Mesenchymal stem cell (in vitro differentiated cells and primary cell): ENCODE results near the gene TMEM132A. TPM values are rescaled to one million over a fixed set of nuclear protein-coding genes. Genes with fewer than 3 reads are reported as not detected.

Source experiments
- DNase-seq: peaks from one replicate; pipeline ENCODE4 v3.0.0-alpha.2; 2013
- H2AFZ ChIP-seq: one replicate; pipeline ENCODE4 v1.6.1; 2013; ENCODE audit warnings: low read depth, mild to moderate bottlenecking, control low read depth, inconsistent platforms, low read length, moderate library complexity
- H2AK5ac ChIP-seq: 2 replicates; pipeline ENCODE4 v1.6.1; 2013; ENCODE audit warnings: low read length, moderate library complexity, mild to moderate bottlenecking, inconsistent platforms; ENCODE audit not compliant: severe bottlenecking
- H2BK120ac ChIP-seq: one replicate; pipeline ENCODE4 v1.6.1; 2013; ENCODE audit warnings: low read depth, mild to moderate bottlenecking, inconsistent platforms, low read length, moderate library complexity
- H2BK12ac ChIP-seq, 2 experiments: one replicate each; pipeline ENCODE4 v1.6.1; 2013; ENCODE audit warnings: inconsistent platforms in 2 of 2, low read length in 2 of 2, mild to moderate bottlenecking in 2 of 2, moderate library complexity in 2 of 2, control low read depth in 1 of 2
- H2BK15ac ChIP-seq: one replicate; pipeline ENCODE4 v1.6.1; 2013; ENCODE audit warnings: mild to moderate bottlenecking, low read depth, inconsistent platforms; ENCODE audit not compliant: poor library complexity, severe bottlenecking
- H2BK5ac ChIP-seq: 2 replicates; pipeline ENCODE4 v1.6.1; 2013; ENCODE audit warnings: low read depth, mild to moderate bottlenecking, low read length, control low read depth, inconsistent platforms; ENCODE audit not compliant: poor library complexity, severe bottlenecking
- H3K14ac ChIP-seq, 2 experiments: one replicate each; pipeline ENCODE4 v1.6.1; 2013; ENCODE audit warnings: inconsistent platforms in 2 of 2, low read length in 2 of 2, control low read depth in 1 of 2, mild to moderate bottlenecking in 1 of 2, moderate library complexity in 1 of 2
- H3K18ac ChIP-seq, 2 experiments: one replicate each; pipeline ENCODE4 v1.6.1; 2013; ENCODE audit warnings: inconsistent platforms in 2 of 2, low read length in 2 of 2, control low read depth in 1 of 2, low read depth in 1 of 2, mild to moderate bottlenecking in 1 of 2
- H3K23ac ChIP-seq, 2 experiments: one replicate each; pipeline ENCODE4 v1.6.1; 2013; ENCODE audit warnings: inconsistent platforms in 2 of 2, low read length in 2 of 2, mild to moderate bottlenecking in 2 of 2, moderate library complexity in 2 of 2, control low read depth in 1 of 2
- H3K27ac ChIP-seq: 2 replicates; pipeline ENCODE4 v1.5.1; 2013; ENCODE audit warnings: mild to moderate bottlenecking, moderate library complexity, low read length, control low read depth, inconsistent platforms; ENCODE audit not compliant: poor library complexity, severe bottlenecking
- H3K27me3 ChIP-seq, 2 experiments: 2 replicates each; pipeline versions ENCODE4 v1.6.1 to v1.7.0; 2013; ENCODE audit warnings: low read length in 2 of 2, mild to moderate bottlenecking in 2 of 2, moderate library complexity in 2 of 2, control low read depth in 1 of 2, inconsistent platforms in 1 of 2; ENCODE audit not compliant: control insufficient read depth in 1 of 2, insufficient read depth in 1 of 2
- H3K36me3 ChIP-seq, 2 experiments: 2 replicates each; pipeline versions ENCODE4 v1.6.1 to v1.7.0; 2013; ENCODE audit warnings: low read length in 2 of 2, control low read depth in 1 of 2, inconsistent platforms in 1 of 2, low read depth in 1 of 2, mild to moderate bottlenecking in 1 of 2; ENCODE audit not compliant: insufficient read depth in 2 of 2, control insufficient read depth in 1 of 2
- H3K4ac ChIP-seq, 2 experiments: one replicate each; pipeline ENCODE4 v1.6.1; 2013; ENCODE audit warnings: inconsistent platforms in 2 of 2, low read length in 2 of 2, mild to moderate bottlenecking in 2 of 2, moderate library complexity in 2 of 2, control low read depth in 1 of 2, low read depth in 1 of 2
- H3K4me1 ChIP-seq: 2 replicates; pipeline ENCODE4 v1.6.1; 2013; ENCODE audit warnings: low read depth, low read length, control low read depth; ENCODE audit not compliant: control insufficient read depth, insufficient read depth
- H3K4me2 ChIP-seq: 2 replicates; pipeline ENCODE4 v1.6.1; 2013; ENCODE audit warnings: low read length, mild to moderate bottlenecking, inconsistent platforms; ENCODE audit not compliant: poor library complexity, severe bottlenecking
- H3K4me3 ChIP-seq, 2 experiments: 2 replicates each; pipeline versions ENCODE4 v1.5.1 to v1.7.0; 2013; ENCODE audit warnings: low read length in 2 of 2, mild to moderate bottlenecking in 2 of 2, control low read depth in 1 of 2, low read depth in 1 of 2; ENCODE audit not compliant: insufficient read depth in 1 of 2
- H3K79me1 ChIP-seq: replicated peaks from 2 replicates; pipeline ENCODE4 v1.6.1; 2013; ENCODE audit warnings: mild to moderate bottlenecking, control low read depth, low read length, inconsistent platforms; ENCODE audit not compliant: poor library complexity, severe bottlenecking
- H3K9ac ChIP-seq: 2 replicates; pipeline ENCODE4 v1.7.0; 2013; ENCODE audit warnings: mild to moderate bottlenecking, low read length, moderate library complexity
- H3K9me3 ChIP-seq: 2 replicates; pipeline ENCODE4 v1.7.0; 2013; ENCODE audit warnings: mild to moderate bottlenecking, low read length; ENCODE audit not compliant: control insufficient read depth
- H4K8ac ChIP-seq: one replicate; pipeline ENCODE4 v1.6.1; 2013; ENCODE audit warnings: inconsistent platforms, mild to moderate bottlenecking, low read length, moderate library complexity
- H4K91ac ChIP-seq: one replicate; pipeline ENCODE4 v1.6.1; 2013; ENCODE audit warnings: mild to moderate bottlenecking, low read length, inconsistent platforms
- WGBS: methylation state at CpG from one replicate; pipeline ENCODE4 v1.1.7; 2013; ENCODE audit warnings: mixed read lengths; 5-methylcytosine and 5-hydroxymethylcytosine counted together
- small RNA-seq: library from polyadenylated mRNA; stranded (forward); fragments of <200 nt; extraction: miRNeasy Mini kit (QIAGEN cat#:217004); gene quantifications from one replicate; pipeline ENCODE3, GENCODE V24; 2013; ENCODE audit warnings: low read depth

The TMEM132A gene

DNA sequence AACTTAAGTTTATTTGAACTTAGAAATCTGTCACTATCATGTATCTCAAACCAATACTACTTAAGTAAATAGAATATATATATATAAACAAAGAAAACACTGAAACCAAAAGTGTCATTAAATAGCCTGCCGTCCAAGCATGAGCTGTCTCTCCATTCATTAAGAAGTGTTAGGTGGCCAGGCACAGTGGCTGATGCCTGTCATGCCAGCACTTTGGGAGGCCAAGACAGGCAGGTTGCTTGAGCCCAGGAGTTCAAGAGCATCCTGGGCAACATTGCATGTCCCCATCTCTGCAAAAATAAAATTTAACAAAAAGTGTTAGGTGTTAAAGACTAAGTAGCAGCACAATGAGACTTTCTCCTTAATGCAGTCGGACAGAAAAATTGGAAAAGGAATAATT, 61.2 kb downstream of the TMEM132A start:
- DNase-seq: no peak
- 100% methylated on average over 1 of the region's 2 CpGs for WGBS
- no peak overlapping the region for H3K4me2 ChIP-seq
- no peak overlapping the region for H4K91ac ChIP-seq
- H3K27me3 ChIP-seq: peaks cover 16 to 52% of the 10 kb centered on the region in 2 experiments
- H3K4me3 ChIP-seq: no peak overlapping the region
- no peak overlapping the region for H2BK12ac ChIP-seq
- H3K14ac ChIP-seq: no peak overlapping the region
- no peak overlapping the region for H2BK120ac ChIP-seq
- H2BK5ac ChIP-seq: no peak overlapping the region
- no peak overlapping the region for H3K23ac ChIP-seq
- H3K4me1 ChIP-seq: peaks cover 2% of the 10 kb centered on the region
- H3K9me3 ChIP-seq: no peaks in the 10 kb centered on the region
- H4K8ac ChIP-seq: no peak overlapping the region
- no peak overlapping the region for H3K4ac ChIP-seq
- H3K9ac ChIP-seq: no peak overlapping the region
- H2AK5ac ChIP-seq: no peak overlapping the region
- H2BK15ac ChIP-seq: no peak overlapping the region
- H2AFZ ChIP-seq: no peak overlapping the region
- no peak overlapping the region for H3K18ac ChIP-seq
- no peaks in the 10 kb centered on the region for H3K79me1 ChIP-seq
- H3K27ac ChIP-seq: no peak overlapping the region
- H3K36me3 ChIP-seq: no peaks in the 10 kb centered on the region

DNA sequence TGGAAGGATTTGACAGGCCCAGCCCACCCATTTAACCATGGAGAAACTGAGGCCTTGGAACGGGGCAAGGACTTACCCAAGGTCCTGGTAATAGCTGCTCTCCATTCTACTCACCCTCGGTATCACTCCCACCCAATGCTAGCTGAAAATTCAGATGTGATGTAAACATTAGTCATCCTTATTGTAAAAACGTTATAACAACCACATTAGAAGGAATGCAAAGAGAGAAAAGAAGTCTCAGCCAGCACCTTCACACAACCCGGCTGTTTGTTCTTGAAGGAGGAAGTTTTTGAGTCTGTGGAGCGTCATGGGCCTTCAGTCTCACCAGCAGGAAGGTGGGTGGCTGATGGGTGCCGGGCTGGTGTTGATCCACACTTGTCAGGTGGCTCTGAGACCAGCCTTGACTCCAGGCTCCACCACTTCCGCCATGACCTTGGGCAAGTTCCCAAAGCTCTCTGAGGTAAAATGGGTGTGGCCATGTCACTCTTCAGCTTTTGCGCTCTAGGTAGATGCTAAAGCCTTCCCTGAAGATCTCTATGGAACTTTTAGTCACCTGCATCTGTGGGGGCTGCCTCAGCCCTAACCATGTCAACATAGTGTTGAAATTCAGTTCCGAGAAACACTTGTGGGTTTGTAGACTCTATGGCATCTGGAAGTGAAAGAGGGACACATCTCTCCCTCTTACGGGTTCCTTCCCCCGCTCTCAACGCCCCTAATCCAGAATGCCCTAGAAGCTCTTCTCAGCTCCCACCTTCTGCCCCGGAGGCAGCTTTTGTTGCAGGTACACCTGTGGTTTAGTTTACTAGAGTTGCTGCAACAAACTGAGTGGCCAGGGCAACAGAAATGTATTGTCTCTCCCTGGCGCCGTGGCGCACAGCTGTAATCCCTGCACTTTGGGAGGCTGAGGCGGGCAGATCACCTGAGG, 62.0 kb downstream of the TMEM132A start:
- DNase-seq: no peak
- 85% methylated on average over 14 of the region's 17 CpGs for WGBS

More for the DNA sequence above, 62.0 kb downstream of the TMEM132A start:
- no peak overlapping the region for H2BK5ac ChIP-seq
- no peak overlapping the region for H3K4me2 ChIP-seq
- no peak overlapping the region for H3K23ac ChIP-seq
- no peak overlapping the region for H4K8ac ChIP-seq
- no peak overlapping the region for H3K4ac ChIP-seq
- H4K91ac ChIP-seq: no peak overlapping the region
- H3K4me3 ChIP-seq: no peak overlapping the region
- H3K9me3 ChIP-seq: no peaks in the 10 kb centered on the region
- peaks cover 2% of the 10 kb centered on the region for H3K4me1 ChIP-seq
- peaks cover 16 to 55% of the 10 kb centered on the region in 2 experiments for H3K27me3 ChIP-seq
- no peak overlapping the region for H2AFZ ChIP-seq
- no peaks in the 10 kb centered on the region for H3K36me3 ChIP-seq
- no peak overlapping the region for H2BK15ac ChIP-seq
- H3K79me1 ChIP-seq: no peaks in the 10 kb centered on the region
- no peak overlapping the region for H3K27ac ChIP-seq
- no peak overlapping the region for H3K18ac ChIP-seq
- H2AK5ac ChIP-seq: no peak overlapping the region
- H3K14ac ChIP-seq: no peak overlapping the region
- no peak overlapping the region for H2BK120ac ChIP-seq
- no peak overlapping the region for H3K9ac ChIP-seq
- H2BK12ac ChIP-seq: no peak overlapping the region

Small RNA genes lying within 50 kb of the gene (small RNA-seq; reads per million reads assigned to genes)
- gene RNU6-933P: not detected
